ENCODE data around the gene SLC37A1.
A peak's percentile ranks its signal among the peaks of the same experiment; 100 is the strongest.

Gene SLC37A1

DNA sequence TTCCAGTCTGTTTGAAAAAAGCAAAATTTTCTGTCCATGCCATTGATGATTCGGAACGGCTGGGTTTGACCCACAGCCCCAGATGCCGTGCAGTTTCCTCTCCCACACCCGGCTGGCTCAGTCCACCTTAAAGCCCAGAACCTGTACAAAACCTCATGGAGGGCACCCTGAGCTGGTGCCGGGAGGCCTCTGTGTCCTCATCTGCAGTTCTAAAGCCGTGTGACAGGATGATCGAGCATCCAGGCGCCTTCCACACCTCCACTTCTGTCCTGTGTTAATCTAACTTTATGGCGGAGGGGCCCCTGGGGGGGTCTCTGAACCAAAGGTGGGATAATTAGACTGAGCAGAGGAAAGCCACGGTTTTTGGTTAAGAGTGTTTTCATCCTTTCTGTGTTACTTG, 49.6 kb downstream of the SLC37A1 start:
- H3K36me3 ChIP-seq (ENCODE audit: low read length), result no peaks in the 10 kb centered on the region; the same call in 1 of the 2 replicates
- H3K9ac ChIP-seq (ENCODE audit: low read length), result peak overlapping the region; percentile 70
- H3K4me3 ChIP-seq (ENCODE audit: insufficient read depth, low read length, poor library complexity, severe bottlenecking), result peak overlapping the region; percentile 1
- peak overlapping the region; percentile 77 for H3K4me2 ChIP-seq (ENCODE audit: low read depth, low read length, poor library complexity, severe bottlenecking)
- peaks cover 16% of the 10 kb centered on the region; the same call in 1 of the 2 replicates for H3K79me2 ChIP-seq (ENCODE audit: insufficient read depth, low read length)
- H3F3A ChIP-seq (ENCODE audit: insufficient read depth), result peaks cover 34% of the 10 kb centered on the region
- peak overlapping the region; percentile 99 for H3K27ac ChIP-seq (ENCODE audit: low read depth, low read length)
- H4K20me1 ChIP-seq (ENCODE audit: low read depth, low read length), result no peaks in the 10 kb centered on the region
- H2AFZ ChIP-seq (ENCODE audit: low read depth, low read length, severe bottlenecking), result no peak overlapping the region
- no peak for TF ChIP-seq EZH2phosphoT487 (conservative IDR thresholded peaks at IDR 0.05; ENCODE audit: low read length)
- TF ChIP-seq, protein P1, sequence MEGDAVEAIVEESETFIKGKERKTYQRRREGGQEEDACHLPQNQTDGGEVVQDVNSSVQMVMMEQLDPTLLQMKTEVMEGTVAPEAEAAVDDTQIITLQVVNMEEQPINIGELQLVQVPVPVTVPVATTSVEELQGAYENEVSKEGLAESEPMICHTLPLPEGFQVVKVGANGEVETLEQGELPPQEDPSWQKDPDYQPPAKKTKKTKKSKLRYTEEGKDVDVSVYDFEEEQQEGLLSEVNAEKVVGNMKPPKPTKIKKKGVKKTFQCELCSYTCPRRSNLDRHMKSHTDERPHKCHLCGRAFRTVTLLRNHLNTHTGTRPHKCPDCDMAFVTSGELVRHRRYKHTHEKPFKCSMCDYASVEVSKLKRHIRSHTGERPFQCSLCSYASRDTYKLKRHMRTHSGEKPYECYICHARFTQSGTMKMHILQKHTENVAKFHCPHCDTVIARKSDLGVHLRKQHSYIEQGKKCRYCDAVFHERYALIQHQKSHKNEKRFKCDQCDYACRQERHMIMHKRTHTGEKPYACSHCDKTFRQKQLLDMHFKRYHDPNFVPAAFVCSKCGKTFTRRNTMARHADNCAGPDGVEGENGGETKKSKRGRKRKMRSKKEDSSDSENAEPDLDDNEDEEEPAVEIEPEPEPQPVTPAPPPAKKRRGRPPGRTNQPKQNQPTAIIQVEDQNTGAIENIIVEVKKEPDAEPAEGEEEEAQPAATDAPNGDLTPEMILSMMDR (IDR thresholded peaks at IDR 0.05; ENCODE audit: insufficient read depth, low read length, poor library complexity, severe bottlenecking), result no peak
- H3K9me2 ChIP-seq (replicated peaks; ENCODE audit: insufficient read depth, low read length), result no peaks in the 10 kb centered on the region
- H3K9me3 ChIP-seq (ENCODE audit: insufficient read depth, low read length), result no peaks in the 10 kb centered on the region
- no peaks in the 10 kb centered on the region for H3K27me3 ChIP-seq (ENCODE audit: low read length)

- H3K36me3 ChIP-seq (ENCODE audit: low read length), result no peaks in the 10 kb centered on the region; the same call in 1 of the 2 replicates
- peaks cover 31% of the 10 kb centered on the region for H3F3A ChIP-seq (ENCODE audit: insufficient read depth)
- H3K9me2 ChIP-seq (replicated peaks; ENCODE audit: insufficient read depth, low read length), result no peaks in the 10 kb centered on the region
- H2AFZ ChIP-seq (ENCODE audit: low read depth, low read length, severe bottlenecking), result no peak overlapping the region
- H4K20me1 ChIP-seq (ENCODE audit: low read depth, low read length), result no peaks in the 10 kb centered on the region
- peaks cover 16% of the 10 kb centered on the region; the same call in 1 of the 2 replicates for H3K79me2 ChIP-seq (ENCODE audit: insufficient read depth, low read length)
- no peak overlapping the region for H3K4me3 ChIP-seq (ENCODE audit: insufficient read depth, low read length, poor library complexity, severe bottlenecking)
- no peaks in the 10 kb centered on the region for H3K9me3 ChIP-seq (ENCODE audit: insufficient read depth, low read length)
- H3K9ac ChIP-seq (ENCODE audit: low read length), result peak overlapping the region; percentile 70; the same call in 1 of the 2 replicates
- no peak for TF ChIP-seq EZH2phosphoT487 (conservative IDR thresholded peaks at IDR 0.05; ENCODE audit: low read length)
- TF ChIP-seq, protein P1 (IDR thresholded peaks at IDR 0.05; ENCODE audit: insufficient read depth, low read length, poor library complexity, severe bottlenecking), result no peak
- peak overlapping the region; percentile 77 for H3K4me2 ChIP-seq (ENCODE audit: low read depth, low read length, poor library complexity, severe bottlenecking)
- peak overlapping the region; percentile 99 for H3K27ac ChIP-seq (ENCODE audit: low read depth, low read length)
- H3K27me3 ChIP-seq (ENCODE audit: low read length), result no peaks in the 10 kb centered on the region
Observed at GRCh38 chr21:42563686-42564085, 50.0 kb downstream of the SLC37A1 start.

GRCh38 chr21:42564561-42564971, 50.9 kb downstream of the SLC37A1 start:
- Histone ChIP-seq H3K9me3 (ENCODE audit: insufficient read depth, low read length) (no peaks in the 10 kb centered on the region), H2AFZ (ENCODE audit: low read depth, low read length, severe bottlenecking) (no peak overlapping the region), H3K4me3 (ENCODE audit: insufficient read depth, low read length, poor library complexity, severe bottlenecking) (no peak overlapping the region), H4K20me1 (ENCODE audit: low read depth, low read length) (no peaks in the 10 kb centered on the region), H3F3A (ENCODE audit: insufficient read depth) (peaks cover 28% of the 10 kb centered on the region), H3K9me2 (replicated peaks; ENCODE audit: insufficient read depth, low read length) (no peaks in the 10 kb centered on the region), H3K36me3 (ENCODE audit: low read length) (no peaks in the 10 kb centered on the region; the same call in 1 of the 2 replicates), H3K27ac (ENCODE audit: low read depth, low read length) (no peak overlapping the region), H3K4me2 (ENCODE audit: low read depth, low read length, poor library complexity, severe bottlenecking) (no peak overlapping the region), H3K79me2 (ENCODE audit: insufficient read depth, low read length) (peaks cover 16% of the 10 kb centered on the region; the same call in 1 of the 2 replicates), H3K9ac (ENCODE audit: low read length) (no peak overlapping the region), H3K27me3 (ENCODE audit: low read length) (no peaks in the 10 kb centered on the region)
- TF ChIP-seq, protein P1 (IDR thresholded peaks at IDR 0.05; ENCODE audit: insufficient read depth, low read length, poor library complexity, severe bottlenecking), result no peak
- TF ChIP-seq EZH2phosphoT487 (conservative IDR thresholded peaks at IDR 0.05; ENCODE audit: low read length), result no peak
